Panc1 (cell line): ENCODE measurements around the gene CHSY1. TPM values are rescaled to one million over a fixed set of nuclear protein-coding genes. Genes with fewer than 3 reads are reported as not detected.

Experiments used
- ATAC-seq: fragments of 200-7000 bp; cut with Tn5 transposase; 2 replicates; pipeline ENCODE4 v1.9.1; 2020; ENCODE audit warnings: mild to moderate bottlenecking, moderate library complexity
- BruUV-seq: library from RNA; stranded (reverse); fragments of 400-500 nt; replicated peaks from 2 replicates; lab custom pipeline; 2021; lab: Mats Ljungman, UMichigan
- CTCF ChIA-PET: fragments of 300-600 bp; sonication (Branson Sonifier 250); formaldehyde crosslinking; loops from one replicate; lab custom pipeline; 2022; ENCODE audit warnings: antibody characterized with exemption; lab: Charles Lee
- POLR2A ChIA-PET: fragments of 300-600 bp; sonication (Branson Sonifier 250); formaldehyde crosslinking; loops from one replicate; lab custom pipeline; 2022; ENCODE audit warnings: antibody characterized with exemption; lab: Charles Lee
- DNase-seq: peaks from one replicate; pipeline ENCODE4 v3.0.0-alpha.2; 2010; ENCODE audit warnings: low read depth, low spot score
- H3K27ac ChIP-seq: 2 replicates; pipeline ENCODE4 v1.5.1; 2011; ENCODE audit warnings: mild to moderate bottlenecking, low read length, inconsistent platforms
- H3K27me3 ChIP-seq: fragments of 200-500 bp; sonication (Bioruptor generic); 2 replicates; pipeline ENCODE4 v1.6.0; 2014; ENCODE audit warnings: low read length, inconsistent platforms; ENCODE audit not compliant: control insufficient read depth, insufficient read depth
- H3K36me3 ChIP-seq: fragments of 200-500 bp; sonication (Bioruptor generic); 2 replicates; pipeline ENCODE4 v1.5.1; 2014; ENCODE audit warnings: inconsistent platforms, mild to moderate bottlenecking, low read length, moderate library complexity; ENCODE audit not compliant: control insufficient read depth, insufficient read depth
- H3K4me1 ChIP-seq: 2 replicates; pipeline ENCODE4 v1.5.1; 2011; ENCODE audit warnings: inconsistent platforms, mild to moderate bottlenecking, low read length, moderate library complexity; ENCODE audit not compliant: control insufficient read depth, insufficient read depth
- H3K4me3 ChIP-seq, 2 experiments: 2 replicates each; pipeline ENCODE4 v1.5.1; 2011 to 2012; ENCODE audit warnings: low read depth in 2 of 2, low read length in 2 of 2, mild to moderate bottlenecking in 2 of 2, inconsistent platforms in 1 of 2, moderate library complexity in 1 of 2
- H3K9me3 ChIP-seq: fragments of 200-500 bp; sonication (Bioruptor generic); 2 replicates; pipeline ENCODE4 v1.5.1; 2014; ENCODE audit warnings: low read depth, mild to moderate bottlenecking, inconsistent platforms, low read length, moderate library complexity; ENCODE audit not compliant: control insufficient read depth, insufficient read depth
- POLR2AphosphoS5 ChIP-seq: IDR thresholded peaks from 2 replicates; pipeline ENCODE4 v1.6.1; 2012; ENCODE audit warnings: mild to moderate bottlenecking, low read depth, low read length, moderate library complexity
- SIN3A ChIP-seq: IDR thresholded peaks from 2 replicates; pipeline ENCODE4 v1.6.1; 2012; ENCODE audit warnings: low read depth, mild to moderate bottlenecking, low read length, moderate library complexity, borderline replicate concordance; ENCODE audit not compliant: insufficient read depth
- TCF7L2 ChIP-seq: IDR thresholded peaks from 2 replicates; pipeline ENCODE4 v1.6.1; 2011; ENCODE audit warnings: mild to moderate bottlenecking, low read depth, low read length, inconsistent platforms
- in situ Hi-C: cut with HindIII; loops from 2 replicates; pipeline ENCODE4 v1.10.0; 2016; ENCODE audit warnings: low sequenced_read_pairs, low pct_unique_long_range_greater_than_20kb
- intact Hi-C: fragments of 100-400 bp; cut with micrococcal nuclease; formaldehyde crosslinking; loops from one replicate; pipeline ENCODE4 v1.10.0; 2022; ENCODE audit not compliant: unreplicated experiment
- total RNA-seq: library from RNA; stranded (reverse); gene quantifications from one replicate; pipeline ENCODE4 v1.2.1, GENCODE V29; 2021; ENCODE audit not compliant: unreplicated experiment
- TF ChIP-seq, protein P1 (sequence below): fragments of 450-650 bp; IDR thresholded peaks from 2 replicates; pipeline ENCODE4 v1.5.1; 2017; ENCODE audit warnings: mild to moderate bottlenecking
- TF ChIP-seq, protein P2 (sequence below), 2 experiments: IDR thresholded peaks; 2 replicates each; pipeline ENCODE4 v1.6.1; 2011 to 2012; ENCODE audit warnings: low read depth in 2 of 2, control low read depth in 1 of 2, low read length in 1 of 2, mild to moderate bottlenecking in 1 of 2, moderate library complexity in 1 of 2; ENCODE audit not compliant: insufficient read depth in 1 of 2

Gene CHSY1
- total RNA-seq, 1 experiment from 2014 or later: 50.8 TPM

DNA sequence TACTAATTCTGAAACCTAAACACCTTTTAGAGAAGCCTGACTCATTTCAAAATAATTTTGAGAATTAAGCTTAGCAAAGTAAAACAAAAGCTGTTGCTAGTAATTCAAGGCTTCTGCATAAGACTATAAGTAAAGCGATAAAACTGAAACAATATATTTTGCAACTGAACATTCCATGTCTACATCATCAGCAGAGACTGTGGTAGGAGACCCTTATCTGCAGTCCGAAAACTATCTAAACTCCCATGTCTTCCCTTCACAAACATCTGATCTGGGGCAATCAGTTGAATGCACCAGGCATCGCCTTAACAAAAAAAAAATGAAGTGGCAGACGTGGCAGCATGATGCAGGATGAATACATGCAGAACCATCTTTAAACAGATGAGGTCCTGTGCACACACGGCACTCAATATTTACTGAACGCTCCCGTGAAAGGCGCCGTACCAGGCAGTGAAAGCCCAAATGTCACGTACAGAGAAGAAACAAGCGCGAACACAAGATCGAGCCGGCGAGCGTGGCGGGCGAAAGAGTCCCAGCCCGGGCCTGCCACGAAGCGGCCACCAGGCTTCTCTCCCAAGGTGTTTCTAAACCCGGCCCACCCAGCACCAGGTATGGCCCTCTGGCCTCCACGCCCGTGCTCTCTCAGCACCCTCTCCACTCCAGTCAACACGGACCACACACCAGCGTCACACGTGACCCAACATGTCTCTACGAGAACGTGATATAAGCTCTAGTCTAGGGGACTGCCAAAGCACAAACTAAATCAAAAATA, 63.0 kb downstream of the CHSY1 start:
- POLR2A ChIA-PET: no interaction called here

DNA sequence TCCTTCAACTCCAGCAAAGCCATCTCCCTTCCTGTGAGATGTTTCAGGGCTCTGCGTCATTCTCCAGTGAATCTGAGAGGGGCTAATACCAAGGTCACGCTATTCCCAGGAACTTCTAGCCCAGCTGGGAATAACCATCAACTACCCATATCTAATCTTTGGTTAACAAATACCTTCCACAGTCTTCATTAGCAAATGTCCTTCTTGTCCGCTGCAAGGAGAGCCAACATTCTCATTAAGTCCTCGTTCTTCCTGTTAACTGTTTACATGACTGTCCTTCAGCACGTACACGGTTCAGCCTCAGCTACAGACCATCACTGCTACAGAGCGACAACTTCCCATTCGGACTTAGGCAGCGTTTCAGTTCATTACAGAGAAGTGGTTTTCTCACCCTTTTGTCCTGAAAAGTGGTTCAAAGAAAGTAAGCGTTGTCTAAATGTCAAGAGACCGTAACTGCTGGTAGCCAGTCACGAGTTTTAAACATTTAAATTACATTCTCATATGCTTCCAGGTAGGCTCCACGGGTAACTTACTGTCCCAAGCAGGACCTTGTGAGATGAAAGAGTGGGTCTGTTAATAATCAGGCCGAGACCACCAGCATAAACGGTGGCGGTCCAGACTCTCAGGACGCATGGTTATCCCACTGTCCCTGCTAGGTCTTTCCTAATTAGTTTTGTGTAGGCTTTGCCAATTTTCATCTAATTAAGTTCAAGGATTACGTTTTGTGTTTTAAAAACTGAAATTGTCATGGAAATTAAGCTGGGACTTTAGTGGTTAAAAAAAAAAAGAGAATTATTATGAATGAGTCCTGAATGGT, 63.8 kb downstream of the CHSY1 start:
- ChIA-PET CTCF (no interaction called here), POLR2A (no interaction called here)
- Histone ChIP-seq H3K36me3 (no peaks in the 10 kb centered on the region), H3K27me3 (no peaks in the 10 kb centered on the region), H3K4me3 (no peak overlapping the region), H3K4me1 (peaks cover 40% of the 10 kb centered on the region), H3K27ac (peak overlapping the region; percentile 54), H3K9me3 (no peaks in the 10 kb centered on the region)
- BruUV-seq: TSS peak; percentile 11
- DNase-seq (no peak), ATAC-seq (no peak)
- in situ Hi-C loops: no loop called here
- intact Hi-C loops: no loop called here
- TF ChIP-seq, protein P1, sequence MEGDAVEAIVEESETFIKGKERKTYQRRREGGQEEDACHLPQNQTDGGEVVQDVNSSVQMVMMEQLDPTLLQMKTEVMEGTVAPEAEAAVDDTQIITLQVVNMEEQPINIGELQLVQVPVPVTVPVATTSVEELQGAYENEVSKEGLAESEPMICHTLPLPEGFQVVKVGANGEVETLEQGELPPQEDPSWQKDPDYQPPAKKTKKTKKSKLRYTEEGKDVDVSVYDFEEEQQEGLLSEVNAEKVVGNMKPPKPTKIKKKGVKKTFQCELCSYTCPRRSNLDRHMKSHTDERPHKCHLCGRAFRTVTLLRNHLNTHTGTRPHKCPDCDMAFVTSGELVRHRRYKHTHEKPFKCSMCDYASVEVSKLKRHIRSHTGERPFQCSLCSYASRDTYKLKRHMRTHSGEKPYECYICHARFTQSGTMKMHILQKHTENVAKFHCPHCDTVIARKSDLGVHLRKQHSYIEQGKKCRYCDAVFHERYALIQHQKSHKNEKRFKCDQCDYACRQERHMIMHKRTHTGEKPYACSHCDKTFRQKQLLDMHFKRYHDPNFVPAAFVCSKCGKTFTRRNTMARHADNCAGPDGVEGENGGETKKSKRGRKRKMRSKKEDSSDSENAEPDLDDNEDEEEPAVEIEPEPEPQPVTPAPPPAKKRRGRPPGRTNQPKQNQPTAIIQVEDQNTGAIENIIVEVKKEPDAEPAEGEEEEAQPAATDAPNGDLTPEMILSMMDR: no peak
- no peak for TF ChIP-seq POLR2AphosphoS5
- TF ChIP-seq, protein P2, sequence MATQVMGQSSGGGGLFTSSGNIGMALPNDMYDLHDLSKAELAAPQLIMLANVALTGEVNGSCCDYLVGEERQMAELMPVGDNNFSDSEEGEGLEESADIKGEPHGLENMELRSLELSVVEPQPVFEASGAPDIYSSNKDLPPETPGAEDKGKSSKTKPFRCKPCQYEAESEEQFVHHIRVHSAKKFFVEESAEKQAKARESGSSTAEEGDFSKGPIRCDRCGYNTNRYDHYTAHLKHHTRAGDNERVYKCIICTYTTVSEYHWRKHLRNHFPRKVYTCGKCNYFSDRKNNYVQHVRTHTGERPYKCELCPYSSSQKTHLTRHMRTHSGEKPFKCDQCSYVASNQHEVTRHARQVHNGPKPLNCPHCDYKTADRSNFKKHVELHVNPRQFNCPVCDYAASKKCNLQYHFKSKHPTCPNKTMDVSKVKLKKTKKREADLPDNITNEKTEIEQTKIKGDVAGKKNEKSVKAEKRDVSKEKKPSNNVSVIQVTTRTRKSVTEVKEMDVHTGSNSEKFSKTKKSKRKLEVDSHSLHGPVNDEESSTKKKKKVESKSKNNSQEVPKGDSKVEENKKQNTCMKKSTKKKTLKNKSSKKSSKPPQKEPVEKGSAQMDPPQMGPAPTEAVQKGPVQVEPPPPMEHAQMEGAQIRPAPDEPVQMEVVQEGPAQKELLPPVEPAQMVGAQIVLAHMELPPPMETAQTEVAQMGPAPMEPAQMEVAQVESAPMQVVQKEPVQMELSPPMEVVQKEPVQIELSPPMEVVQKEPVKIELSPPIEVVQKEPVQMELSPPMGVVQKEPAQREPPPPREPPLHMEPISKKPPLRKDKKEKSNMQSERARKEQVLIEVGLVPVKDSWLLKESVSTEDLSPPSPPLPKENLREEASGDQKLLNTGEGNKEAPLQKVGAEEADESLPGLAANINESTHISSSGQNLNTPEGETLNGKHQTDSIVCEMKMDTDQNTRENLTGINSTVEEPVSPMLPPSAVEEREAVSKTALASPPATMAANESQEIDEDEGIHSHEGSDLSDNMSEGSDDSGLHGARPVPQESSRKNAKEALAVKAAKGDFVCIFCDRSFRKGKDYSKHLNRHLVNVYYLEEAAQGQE (IDR thresholded peaks at IDR 0.05; ENCODE audit: insufficient read depth in 1 of 2, low read depth in 2 of 2, low read length in 1 of 2): no peak
- TF ChIP-seq SIN3A: no peak

More for the DNA sequence above, 63.0 kb downstream of the CHSY1 start:
- no peak overlapping the region; the same call in 1 of the 2 replicates for H3K27ac ChIP-seq
- H3K4me1 ChIP-seq: peaks cover 44% of the 10 kb centered on the region
- ATAC-seq (no peak), DNase-seq (no peak)
- no peak overlapping the region for H3K4me3 ChIP-seq
- intact Hi-C loops: no loop called here
- CTCF ChIA-PET: no interaction called here
- TF ChIP-seq SIN3A: no peak
- TF ChIP-seq, protein P2 (IDR thresholded peaks at IDR 0.05; ENCODE audit: insufficient read depth in 1 of 2, low read depth in 2 of 2, low read length in 1 of 2): no peak
- TF ChIP-seq POLR2AphosphoS5: no peak
- TF ChIP-seq, protein P1: no peak
- no peak for TF ChIP-seq TCF7L2
- no peaks in the 10 kb centered on the region for H3K27me3 ChIP-seq
- H3K36me3 ChIP-seq: no peaks in the 10 kb centered on the region
- BruUV-seq: no TSS peak
- in situ Hi-C loops: no loop called here
- no peaks in the 10 kb centered on the region for H3K9me3 ChIP-seq
